HFF-Myc (cell line): ENCODE data around the gene TRIP10.
"Not testable (repeated sequence)": the region's sequence is repeated elsewhere in the genome, so short reads cannot be mapped to it uniquely, and the experiment has no call there.

Source experiments
- DNase-seq: peaks from one replicate; pipeline ENCODE4 v3.0.0-alpha.2; 2011; ENCODE audit warnings: low read depth; ENCODE audit errors: extremely low read depth
- H3K4me3 ChIP-seq: replicated peaks from 2 replicates; pipeline ENCODE4 v1.5.1; 2011; ENCODE audit warnings: low read depth, mild to moderate bottlenecking, control low read depth, low read length
- CTCF ChIP-seq: IDR thresholded peaks from 2 replicates; pipeline ENCODE4 v1.5.1; 2012; ENCODE audit warnings: mild to moderate bottlenecking, low read depth, low read length, control low read depth; ENCODE audit errors: missing control alignments

TRIP10 gene

GRCh38 chr19:6765738-6766356 is 26.4 kb downstream of the TRIP10 start:
- no peak for TF ChIP-seq CTCF
- no peak for DNase-seq
- no peak overlapping the region for H3K4me3 ChIP-seq

GRCh38 chr19:6766357-6767080 is 27.0 kb downstream of the TRIP10 start:
- H3K4me3 ChIP-seq, result no peak overlapping the region
- TF ChIP-seq CTCF, result no peak
- no peak for DNase-seq

GRCh38 chr19:6767081-6767356 is 27.5 kb downstream of the TRIP10 start:
- DNase-seq, result no peak
- TF ChIP-seq CTCF, result no peak
- H3K4me3 ChIP-seq, result peak overlapping the region; percentile 15; the same call in 1 of the 2 replicates

GRCh38 chr19:6767357-6768235 is 28.1 kb downstream of the TRIP10 start, which contains the start of gene SH2D3A:
Gene SH2D3A (minus strand): TSS chr19:6767435. CDS start chr19:6763748, 3,687 bp downstream.
- no peak for DNase-seq
- H3K4me3 ChIP-seq, result peak within 1 kb of the TSS; percentile 15; the same call in 1 of the 2 replicates
- no peak for TF ChIP-seq CTCF

DNA sequence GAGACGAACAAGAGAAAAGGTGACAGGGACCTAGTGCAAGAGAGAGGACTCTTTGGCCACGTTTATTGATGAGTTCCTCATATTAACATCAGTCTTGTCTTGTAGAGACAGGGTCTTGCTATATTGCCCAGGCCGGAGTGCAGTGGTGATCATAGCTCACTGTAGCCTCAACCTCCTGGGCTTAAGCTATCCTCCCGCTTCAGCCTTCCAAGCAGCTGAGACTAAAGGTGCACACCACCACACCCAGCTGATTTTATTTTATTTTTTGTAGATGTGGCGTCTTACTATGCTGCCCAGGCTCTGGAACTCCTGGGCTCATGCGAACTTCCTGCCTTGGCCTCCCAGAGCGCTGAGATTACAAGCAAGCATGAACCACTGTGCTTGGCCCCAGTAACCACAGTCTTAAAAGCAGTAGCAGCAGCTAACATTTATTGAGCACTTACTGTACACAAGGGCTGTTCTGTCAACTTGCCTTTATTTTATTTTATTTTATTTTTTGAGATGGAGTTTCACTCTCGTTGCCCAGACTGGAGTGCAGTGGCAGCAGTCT is 28.8 kb downstream of the TRIP10 start:
- no peak for DNase-seq
- H3K4me3 ChIP-seq, result no peak overlapping the region
- TF ChIP-seq CTCF, result no peak

DNA sequence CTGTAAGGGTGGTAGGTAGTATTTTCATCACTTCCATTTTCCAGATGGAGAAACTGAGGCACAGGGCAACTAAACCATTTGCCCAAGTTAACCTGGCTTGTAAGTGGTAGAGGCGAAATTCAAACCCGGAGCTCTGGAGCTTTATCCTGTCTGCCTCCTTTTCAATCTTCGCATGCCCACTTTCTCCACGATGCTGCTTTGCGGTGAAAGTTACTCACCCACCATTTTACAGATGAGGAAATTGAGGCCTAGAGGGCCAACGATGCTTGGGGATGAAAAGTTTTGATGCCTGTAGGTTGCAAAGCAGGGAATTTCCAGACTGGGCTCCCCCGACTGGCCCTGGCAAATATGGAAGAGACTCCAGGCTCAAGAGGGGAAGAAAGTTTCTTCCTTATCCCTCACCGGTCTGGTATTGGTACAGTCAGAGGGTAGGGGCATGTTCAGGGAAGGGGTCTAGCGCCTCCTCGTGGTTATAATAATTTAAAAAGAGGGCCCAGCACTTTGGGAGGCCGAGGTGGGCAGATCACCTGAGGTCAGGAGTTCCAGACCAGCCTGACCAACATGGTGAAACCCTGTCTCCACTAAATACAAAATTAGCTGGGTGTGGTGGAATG is 29.6 kb downstream of the TRIP10 start:
- DNase-seq, result no peak
- no peak overlapping the region for H3K4me3 ChIP-seq
- peak; percentile 35 for TF ChIP-seq CTCF

GRCh38 chr19:6771648-6772027 is 32.2 kb downstream of the TRIP10 start:
- not testable (repeated sequence) for H3K4me3 ChIP-seq, DNase-seq
